Heart left ventricle (tissue), 13 donors: ENCODE measurements around the gene NPHP4.

Experiments used
- POLR2A ChIP-seq, 2 donors: fragments of 450-650 bp; IDR thresholded peaks; one replicate each; pipeline ENCODE4 v1.6.1; 2017; ENCODE audit warnings: antibody characterized with exemption in 2 of 2, mild to moderate bottlenecking in 2 of 2, moderate library complexity in 2 of 2
- TF ChIP-seq, protein P1 (sequence below), 12 donors: fragments of 200-600 bp; sonication (generic) in 4 of 12; IDR thresholded peaks; one replicate each; pipeline versions ENCODE4 v1.5.0 to v1.8.0; 2018 to 2022; ENCODE audit warnings: antibody characterized with exemption in 12 of 12, mild to moderate bottlenecking in 5 of 12
- donor health status: ischemic (EF 13 %, LVEDD 7.1; RV severe dilation, severe dysfunction).
- donor health status: DM: no; HTN: yes; CAD: no.
- donor health status: DM: no; HTN: no; CAD: no.
- donor health status: ischemic (EF 25% LVEDD 6.9; RV normal size, moderate dysfunction).
- donor health status: ischemic (EF 25% LVEDD 5.7; RV mildly dilated, moderate dysfunction).
- donor health status: ischemic (EF 35%, LVEDD 5.7; RV mildly dilated, moderate dysfunction).
- donor health status: nonischemic (EF 11% LVEDD 7.7; RV severe dilation, severe dysfunction).
- donor health status: DM: yes; HTN: yes; CAD: no.
- donor health status: PGD.
- donor health status: ischemic (EF 29% LVEDD 5.4; RV normal size, mild dysfunction).
- donor health status: nonischemic (EF 23%, LVEDD 6.1; RV moderate dilation, normal function).

GRCh38 chr1:5988596-5989285, 3.5 kb downstream of the NPHP4 start:
- TF ChIP-seq, protein P1, sequence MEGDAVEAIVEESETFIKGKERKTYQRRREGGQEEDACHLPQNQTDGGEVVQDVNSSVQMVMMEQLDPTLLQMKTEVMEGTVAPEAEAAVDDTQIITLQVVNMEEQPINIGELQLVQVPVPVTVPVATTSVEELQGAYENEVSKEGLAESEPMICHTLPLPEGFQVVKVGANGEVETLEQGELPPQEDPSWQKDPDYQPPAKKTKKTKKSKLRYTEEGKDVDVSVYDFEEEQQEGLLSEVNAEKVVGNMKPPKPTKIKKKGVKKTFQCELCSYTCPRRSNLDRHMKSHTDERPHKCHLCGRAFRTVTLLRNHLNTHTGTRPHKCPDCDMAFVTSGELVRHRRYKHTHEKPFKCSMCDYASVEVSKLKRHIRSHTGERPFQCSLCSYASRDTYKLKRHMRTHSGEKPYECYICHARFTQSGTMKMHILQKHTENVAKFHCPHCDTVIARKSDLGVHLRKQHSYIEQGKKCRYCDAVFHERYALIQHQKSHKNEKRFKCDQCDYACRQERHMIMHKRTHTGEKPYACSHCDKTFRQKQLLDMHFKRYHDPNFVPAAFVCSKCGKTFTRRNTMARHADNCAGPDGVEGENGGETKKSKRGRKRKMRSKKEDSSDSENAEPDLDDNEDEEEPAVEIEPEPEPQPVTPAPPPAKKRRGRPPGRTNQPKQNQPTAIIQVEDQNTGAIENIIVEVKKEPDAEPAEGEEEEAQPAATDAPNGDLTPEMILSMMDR (IDR thresholded peaks at IDR 0.05): no peak
- TF ChIP-seq POLR2A (IDR thresholded peaks at IDR 0.05): no peak
